Mucosa of descending colon (tissue), 3 donors: Measurements from ENCODE around the gene ABHD10. TPM values are rescaled to one million over a fixed set of nuclear protein-coding genes. Genes with fewer than 3 reads are reported as not detected.

Source experiments
- ATAC-seq: fragments of 200-7000 bp; cut with Tn5 transposase; one replicate; pipeline ENCODE4 v1.9.1; 2020; ENCODE audit warnings: mild to moderate bottlenecking, moderate library complexity
- DNase-seq, 3 donors: peaks; one replicate each; pipeline ENCODE4 v3.0.0-alpha.2; 2020
- H3K36me3 ChIP-seq: fragments of 200-600 bp; one replicate; pipeline ENCODE4 v1.8.0; 2021; ENCODE audit warnings: low read depth, mild to moderate bottlenecking
- H3K4me1 ChIP-seq: fragments of 200-600 bp; one replicate; pipeline ENCODE4 v1.8.0; 2021; ENCODE audit warnings: low read depth, mild to moderate bottlenecking
- H3K4me3 ChIP-seq: fragments of 200-600 bp; one replicate; pipeline ENCODE4 v1.8.0; 2021; ENCODE audit warnings: mild to moderate bottlenecking
- H3K9me3 ChIP-seq: fragments of 200-600 bp; one replicate; pipeline ENCODE4 v1.8.0; 2021; ENCODE audit warnings: mild to moderate bottlenecking
- CTCF ChIP-seq: fragments of 200-600 bp; IDR thresholded peaks from one replicate; pipeline ENCODE4 v1.8.0; 2022; ENCODE audit warnings: antibody characterized with exemption, mild to moderate bottlenecking
- intact Hi-C, 2 donors: fragments of 100-400 bp; cut with DNase I in 1 of 2; cut with micrococcal nuclease in 1 of 2; formaldehyde crosslinking; loops; one replicate each; pipeline versions ENCODE4 v1.11.0 to v1.11.1; 2022; cut with DNase I, micrococcal nuclease
- total RNA-seq, 3 donors: library from RNA; stranded (reverse); fragmentation: NEBNext Ultra II Directional in 2 of 3; extraction: Animal tissue kit (Norgen Biotek cat#: 25700) in 2 of 3; gene quantifications; one replicate each; pipeline versions ENCODE4 v1.2.1 to v1.2.4, GENCODE V29; 2021 to 2023
- donor health status: DM: no; HTN: no; CAD: no; lungs with moderate emphysema.
- donor health status: DM: no; HTN: no; CAD: no.
- donor health status: DM: no; HTN: yes; CAD: no.

The ABHD10 gene
- total RNA-seq, 3 donors from 2014 or later: 19.9 to 26.3 (median 22.4) TPM

GRCh38 chr3:111949712-111950111 lies 29.1 kb upstream of the ABHD10 start:
- Histone ChIP-seq H3K4me3 (no peak overlapping the region), H3K9me3 (no peaks in the 10 kb centered on the region), H3K36me3 (no peaks in the 10 kb centered on the region), H3K4me1 (no peaks in the 10 kb centered on the region)
- no peak for ATAC-seq
- no peak for DNase-seq
- intact Hi-C loops: no loop called here
- no peak for TF ChIP-seq CTCF

GRCh38 chr3:111951032-111951431 lies 27.8 kb upstream of the ABHD10 start:
- Histone ChIP-seq H3K4me1 (no peaks in the 10 kb centered on the region), H3K4me3 (no peak overlapping the region), H3K36me3 (no peaks in the 10 kb centered on the region), H3K9me3 (no peaks in the 10 kb centered on the region)
- ATAC-seq (no peak), DNase-seq (no peak)
- TF ChIP-seq CTCF: no peak
- intact Hi-C loops: no loop called here

GRCh38 chr3:111952086-111952485 lies 26.7 kb upstream of the ABHD10 start:
- no peaks in the 10 kb centered on the region for H3K9me3 ChIP-seq
- H3K4me3 ChIP-seq: no peak overlapping the region
- no peak for ATAC-seq
- no peaks in the 10 kb centered on the region for H3K36me3 ChIP-seq
- no peak for DNase-seq
- TF ChIP-seq CTCF: no peak
- intact Hi-C loops: no loop called here
- no peaks in the 10 kb centered on the region for H3K4me1 ChIP-seq

GRCh38 chr3:111952866-111953450 lies 25.9 kb upstream of the ABHD10 start:
- no peaks in the 10 kb centered on the region for H3K9me3 ChIP-seq
- ATAC-seq: no peak
- no peak for TF ChIP-seq CTCF
- H3K4me1 ChIP-seq: no peaks in the 10 kb centered on the region
- DNase-seq: no peak
- no peaks in the 10 kb centered on the region for H3K36me3 ChIP-seq
- intact Hi-C loops: no loop called here
- H3K4me3 ChIP-seq: no peak overlapping the region

- no peak for TF ChIP-seq CTCF
- Histone ChIP-seq H3K36me3 (no peaks in the 10 kb centered on the region), H3K9me3 (no peaks in the 10 kb centered on the region), H3K4me3 (no peak overlapping the region), H3K4me1 (no peaks in the 10 kb centered on the region)
- no peak for ATAC-seq
- no peak for DNase-seq
- intact Hi-C loops: no loop called here
Measured at GRCh38 chr3:111954228-111954990, 24.4 kb upstream of the ABHD10 start.
